NCI-H748 (cell line): ENCODE results near the gene CACNG6.

ENCODE experiments used
- DNase-seq: peaks from one replicate; lab custom pipeline; 2025; ENCODE audit not compliant: unreplicated experiment; lab: John Stamatoyannopoulos, UW

The CACNG6 gene

DNA sequence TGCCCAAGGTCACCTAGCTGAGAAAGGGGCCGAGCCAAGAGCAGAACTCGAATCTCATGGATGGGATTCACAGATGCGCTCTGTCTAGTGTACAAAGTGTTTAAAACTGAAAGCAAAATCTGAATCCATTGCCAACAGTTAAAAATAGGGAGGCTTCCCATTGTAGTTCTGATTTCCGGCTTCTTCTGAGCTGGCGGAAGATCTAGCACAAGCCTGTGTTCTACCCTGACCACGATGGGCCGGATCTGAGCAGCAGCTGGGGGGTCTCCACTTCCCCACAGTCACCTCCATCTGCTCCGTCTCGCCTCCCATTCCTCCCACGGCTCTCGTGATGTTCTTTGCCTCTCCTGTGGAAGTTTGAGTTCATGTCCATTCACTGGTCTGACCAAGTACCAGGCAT, 26.3 kb upstream of the CACNG6 start:
- DNase-seq: no peak

DNA sequence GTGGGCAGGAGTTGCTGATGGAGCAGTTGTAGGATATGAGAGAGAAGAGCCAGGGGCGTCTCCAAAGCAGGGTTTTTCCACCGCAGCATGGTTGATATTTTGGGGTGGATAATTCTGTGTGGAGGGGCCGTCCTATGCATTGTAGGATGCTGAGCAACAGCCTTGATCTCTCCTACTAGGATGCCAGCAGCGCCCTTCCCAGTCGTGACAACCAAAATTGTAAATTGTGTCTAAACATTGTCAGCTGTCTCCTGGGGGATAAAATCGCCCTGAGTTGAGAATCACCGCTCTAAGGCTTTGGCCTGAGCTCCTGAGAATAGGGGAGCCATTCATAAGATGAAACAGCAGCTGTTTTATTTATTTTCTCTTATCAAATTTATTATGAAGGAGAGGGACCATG, 24.5 kb upstream of the CACNG6 start:
- no peak for DNase-seq

DNA sequence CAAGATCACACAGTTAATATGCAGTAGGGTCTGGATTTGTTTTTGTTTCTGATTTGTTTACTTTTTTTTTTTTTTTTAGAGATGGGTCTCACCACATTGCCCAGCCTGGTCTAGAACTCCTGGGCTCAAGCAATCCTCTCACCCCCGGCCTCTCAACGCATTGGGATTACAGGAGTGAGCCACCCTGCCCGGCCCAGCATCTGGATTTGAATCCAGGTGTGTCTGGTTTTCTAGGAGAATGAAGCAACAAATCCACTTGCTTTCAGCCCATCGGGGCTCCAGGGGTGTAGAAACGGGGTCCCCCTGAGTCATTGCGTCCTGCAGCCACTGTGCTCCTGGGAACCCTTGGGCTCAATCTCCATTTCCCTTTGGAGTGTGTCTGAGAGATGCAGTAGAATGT, 22.1 kb upstream of the CACNG6 start:
- DNase-seq: no peak

DNA sequence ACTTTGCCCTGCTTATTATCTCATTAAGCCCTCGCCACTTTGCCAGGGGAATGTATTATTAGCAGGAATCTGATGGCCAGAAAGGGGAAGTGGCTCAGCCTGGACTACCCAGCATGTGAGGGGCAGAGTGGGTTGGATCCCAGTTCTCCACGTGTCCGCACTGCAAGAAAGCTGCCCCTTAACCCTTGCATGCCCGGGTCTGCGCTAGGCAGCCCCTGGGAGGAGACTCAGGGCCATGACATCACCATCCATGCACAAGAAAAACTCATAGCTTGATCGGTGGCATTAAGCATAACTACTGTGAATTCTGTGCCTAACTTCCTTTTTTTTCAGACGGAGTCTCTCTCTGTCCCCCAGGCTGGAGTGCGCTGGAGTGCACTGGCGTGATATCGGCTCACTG, 19.8 kb upstream of the CACNG6 start:
- DNase-seq: no peak

DNA sequence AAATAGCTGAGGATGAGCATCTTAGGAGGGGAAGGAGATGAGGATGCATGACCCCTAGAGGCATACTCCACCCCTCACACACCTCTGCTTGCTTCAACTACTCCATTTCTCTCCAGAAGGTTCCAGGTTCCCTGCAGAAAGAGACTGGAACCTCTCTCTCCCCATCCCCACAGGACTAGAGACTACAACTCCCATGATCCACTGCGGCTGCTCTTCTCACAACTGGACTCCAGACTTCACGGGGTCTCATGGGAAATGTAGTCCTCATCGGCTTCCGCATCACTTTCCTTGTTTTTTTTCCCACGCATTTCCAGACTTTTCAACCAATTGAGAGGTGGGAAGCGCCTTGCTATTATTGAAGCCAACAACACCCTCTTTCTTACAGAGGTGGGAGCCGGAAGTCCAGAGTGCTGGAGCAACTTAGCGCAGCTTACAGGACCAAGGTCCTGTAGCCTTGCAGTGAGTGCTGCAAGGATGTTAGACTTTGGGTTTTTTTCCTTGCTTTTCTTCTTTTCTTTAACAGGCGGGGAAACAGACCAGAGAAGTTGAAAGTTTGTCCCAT, 13.9 kb upstream of the CACNG6 start:
- DNase-seq: peak; percentile 90

DNA sequence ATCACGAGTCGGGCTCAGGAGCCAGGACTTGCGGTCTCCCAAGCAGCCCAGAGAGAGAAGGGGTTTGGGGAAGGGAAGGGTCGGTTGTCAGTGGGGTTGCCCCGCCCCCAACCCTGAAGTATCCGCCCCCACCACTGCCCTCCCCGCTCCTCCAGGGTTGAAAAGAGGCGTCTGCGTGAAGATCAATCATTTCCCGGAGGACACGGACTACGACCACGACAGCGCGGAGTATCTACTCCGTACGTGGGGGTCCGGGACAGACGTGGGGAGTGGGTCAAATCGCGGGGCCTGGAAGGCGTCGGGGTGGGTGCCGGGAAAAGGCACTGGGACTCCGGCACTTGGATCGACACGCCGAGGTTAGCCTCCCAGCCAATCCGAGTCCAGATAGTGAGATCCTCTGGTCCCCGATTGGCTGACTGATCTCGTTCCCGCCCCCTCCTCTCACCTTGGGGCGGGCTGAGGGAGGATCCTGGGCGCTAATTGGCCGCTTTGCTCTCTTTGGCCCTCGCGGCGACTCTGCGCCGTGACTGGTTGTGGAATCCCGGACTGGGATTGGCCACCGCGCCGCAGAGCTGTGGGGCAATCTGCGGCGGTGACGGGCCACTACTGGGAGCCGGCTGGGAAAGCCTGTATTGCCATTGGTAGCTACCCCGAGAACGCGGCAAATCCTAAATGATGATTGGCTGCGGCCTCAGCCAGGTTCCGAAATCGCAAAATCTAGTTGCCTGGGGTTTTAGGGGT, 13.3 kb upstream of the CACNG6 start:
- peak; percentile 69 for DNase-seq

DNA sequence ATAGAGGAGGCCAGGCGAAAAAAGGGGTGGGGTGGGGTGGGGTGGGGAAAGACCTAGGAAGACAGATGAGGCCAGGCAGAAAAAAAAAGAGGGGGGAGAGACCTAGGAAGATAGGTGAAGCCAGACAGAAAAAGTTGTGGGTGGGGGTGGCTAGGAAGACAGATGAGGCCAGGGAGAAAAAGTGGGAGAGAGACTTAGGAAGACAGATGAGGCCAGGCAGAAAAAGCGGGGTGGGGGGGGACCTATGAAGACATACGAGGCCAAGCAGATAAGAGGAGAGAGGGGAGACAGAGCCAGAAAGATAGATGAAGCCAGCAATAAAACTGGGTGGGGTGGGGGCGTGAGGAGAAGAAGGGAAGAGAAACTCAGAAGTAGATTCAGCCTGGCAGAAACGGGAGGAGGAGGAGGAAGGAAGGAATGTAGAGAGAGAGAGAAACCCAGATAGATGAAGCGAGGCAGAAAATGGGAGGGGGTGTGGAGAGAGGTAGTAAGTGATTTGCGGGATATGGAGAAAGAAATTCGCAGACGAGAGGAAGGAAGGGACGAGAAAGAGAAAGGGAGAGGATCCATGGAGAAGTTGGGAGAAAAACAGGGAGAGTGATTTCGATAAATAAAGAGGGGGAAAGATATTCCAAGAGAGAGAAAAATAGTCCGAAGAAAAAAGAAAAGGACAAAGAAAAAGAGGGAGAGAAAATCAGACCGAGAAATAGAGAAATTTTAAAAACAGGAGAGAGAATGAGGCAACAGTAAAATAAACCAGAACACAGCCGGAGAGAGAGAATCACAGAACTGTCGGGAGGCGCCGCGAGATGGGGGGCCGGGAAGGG, 12.2 kb upstream of the CACNG6 start:
- DNase-seq: no peak

DNA sequence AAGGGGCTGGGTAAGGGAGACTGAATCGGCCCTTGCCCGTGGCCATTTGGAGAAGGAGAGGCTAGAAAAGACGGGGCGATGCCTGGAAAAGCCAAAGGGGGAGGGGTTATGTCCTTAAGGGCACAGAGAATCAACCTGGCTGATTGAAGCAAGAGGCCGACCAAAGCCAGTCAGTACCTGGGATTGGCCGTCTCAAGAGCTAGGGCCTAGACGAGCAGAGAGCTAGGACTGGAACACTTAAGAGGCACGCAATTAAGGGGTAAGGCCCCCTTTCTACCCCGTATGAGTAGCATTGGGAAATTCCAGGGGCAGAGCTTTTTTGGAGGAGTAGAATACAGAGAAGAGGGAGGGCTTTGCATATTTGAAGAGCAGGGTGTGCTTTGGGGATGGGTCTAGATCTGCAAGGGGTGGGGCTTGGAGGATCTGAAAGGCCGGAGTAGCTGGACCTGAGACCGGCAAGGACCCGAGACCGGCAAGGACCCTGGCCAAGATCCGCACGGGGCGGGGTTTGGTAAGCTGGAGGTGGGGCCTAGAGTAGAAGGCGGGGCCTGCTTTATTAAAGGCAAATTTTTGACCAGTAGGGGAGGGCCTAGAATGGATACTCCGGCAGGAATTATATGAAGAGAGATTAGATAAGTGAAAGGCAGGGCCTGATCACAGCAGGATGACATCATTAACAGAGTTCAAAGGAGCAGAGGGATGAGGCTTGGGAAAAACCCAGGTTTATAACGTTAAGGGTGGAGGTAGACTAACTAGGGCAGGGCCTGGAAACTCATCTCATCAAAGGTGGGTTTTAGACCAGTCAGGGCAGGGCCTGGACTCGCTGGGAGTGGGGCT, 10.7 kb upstream of the CACNG6 start:
- DNase-seq: no peak

DNA sequence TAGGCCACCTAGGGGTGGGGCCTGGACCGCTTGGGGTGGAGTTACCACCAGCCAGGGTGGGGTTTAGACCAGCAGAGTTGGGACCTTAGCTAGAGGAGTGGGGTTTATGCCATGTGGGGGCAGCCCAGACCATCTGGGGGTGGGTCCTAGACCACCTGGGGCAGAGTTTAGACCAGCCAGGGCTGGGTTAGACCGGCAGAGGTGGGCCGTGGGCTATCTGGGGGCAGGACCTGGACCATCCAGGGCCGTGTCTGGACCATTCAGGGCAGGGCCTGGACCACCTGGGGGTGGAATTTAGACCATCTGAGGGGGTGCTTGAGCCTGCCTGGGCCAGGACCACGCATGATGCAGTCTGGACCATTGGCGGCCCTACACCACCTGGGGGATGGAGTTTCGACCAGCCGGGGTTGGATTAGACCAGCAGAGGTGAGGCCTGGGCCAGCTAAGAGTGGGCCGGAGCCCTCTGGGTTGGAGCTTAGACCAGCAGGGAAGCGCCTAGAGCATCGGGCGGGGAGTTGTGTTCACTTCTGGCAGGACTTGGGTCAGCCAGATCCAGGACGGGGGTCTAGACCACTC, 10.0 kb upstream of the CACNG6 start:
- no peak for DNase-seq

DNA sequence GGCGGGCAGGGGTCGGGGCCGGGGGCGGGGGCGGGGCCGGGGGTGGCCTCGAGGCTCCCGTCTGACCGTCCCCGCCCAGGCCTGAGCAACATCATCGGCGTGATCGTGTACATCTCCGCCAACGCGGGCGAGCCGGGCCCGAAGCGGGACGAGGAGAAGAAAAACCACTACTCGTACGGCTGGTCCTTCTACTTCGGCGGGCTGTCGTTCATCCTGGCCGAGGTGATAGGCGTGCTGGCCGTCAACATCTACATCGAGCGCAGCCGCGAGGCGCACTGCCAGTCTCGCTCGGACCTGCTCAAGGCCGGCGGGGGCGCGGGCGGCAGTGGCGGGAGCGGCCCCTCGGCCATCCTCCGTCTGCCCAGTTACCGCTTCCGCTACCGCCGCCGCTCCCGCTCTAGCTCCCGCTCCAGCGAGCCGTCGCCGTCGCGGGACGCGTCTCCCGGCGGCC, 9.4 kb upstream of the CACNG6 start:
- peak; percentile 48 for DNase-seq

DNA sequence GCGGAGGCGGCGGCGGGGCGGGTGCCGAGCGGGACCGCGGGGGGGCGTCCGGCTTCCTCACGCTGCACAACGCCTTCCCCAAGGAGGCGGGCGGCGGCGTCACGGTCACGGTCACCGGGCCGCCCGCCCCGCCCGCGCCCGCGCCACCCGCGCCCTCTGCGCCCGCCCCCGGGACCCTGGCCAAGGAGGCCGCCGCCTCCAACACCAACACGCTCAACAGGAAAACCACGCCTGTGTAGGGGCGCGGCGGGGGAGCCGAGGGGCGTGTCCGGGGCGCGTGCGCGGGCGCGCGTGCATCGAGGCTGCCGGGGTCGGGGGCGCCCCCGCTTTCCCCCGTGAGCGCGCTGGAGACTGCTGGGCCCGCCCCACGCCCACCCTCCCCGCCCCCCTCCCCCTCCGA, 8.8 kb upstream of the CACNG6 start:
- DNase-seq: peak; percentile 64

DNA sequence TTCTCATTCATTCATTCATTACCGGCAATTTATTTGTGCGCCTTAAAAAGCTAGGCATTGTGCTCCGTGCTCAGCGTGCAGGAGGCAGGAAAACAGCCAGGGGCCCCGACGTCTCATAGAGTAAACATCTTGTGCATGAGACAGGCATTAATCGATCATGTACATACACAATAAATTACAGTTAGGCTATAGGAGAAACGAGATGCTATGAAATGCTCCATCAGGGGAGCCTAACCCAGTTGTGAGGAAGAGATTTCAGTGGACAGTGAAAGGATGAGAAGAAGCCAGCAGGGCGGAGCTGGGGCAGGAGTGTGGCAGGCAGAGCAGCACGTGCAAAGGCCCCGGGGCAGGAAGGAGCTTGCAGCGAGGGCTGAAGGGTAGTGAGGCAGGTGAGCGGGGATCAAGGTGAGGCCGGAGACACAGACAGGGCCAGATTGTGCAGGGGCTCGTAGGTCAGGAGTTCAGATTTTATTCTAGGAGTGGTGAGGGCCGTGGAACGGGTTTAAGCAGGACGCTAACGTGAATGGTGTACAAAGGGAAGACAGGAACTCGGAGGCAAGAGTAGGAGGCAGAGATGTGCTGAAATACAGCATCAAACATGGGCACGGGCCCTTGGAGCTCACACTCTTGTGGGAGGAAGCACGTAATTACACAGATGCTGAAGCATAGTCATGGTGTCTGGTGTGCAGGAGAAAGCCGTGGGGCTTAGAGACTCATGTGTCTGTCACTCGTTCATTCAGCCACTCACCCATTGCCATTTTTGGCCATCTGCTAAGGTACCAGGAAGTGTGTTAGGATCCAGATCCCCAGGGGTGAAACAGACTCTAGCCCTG, 7.8 kb upstream of the CACNG6 start:
- no peak for DNase-seq

DNA sequence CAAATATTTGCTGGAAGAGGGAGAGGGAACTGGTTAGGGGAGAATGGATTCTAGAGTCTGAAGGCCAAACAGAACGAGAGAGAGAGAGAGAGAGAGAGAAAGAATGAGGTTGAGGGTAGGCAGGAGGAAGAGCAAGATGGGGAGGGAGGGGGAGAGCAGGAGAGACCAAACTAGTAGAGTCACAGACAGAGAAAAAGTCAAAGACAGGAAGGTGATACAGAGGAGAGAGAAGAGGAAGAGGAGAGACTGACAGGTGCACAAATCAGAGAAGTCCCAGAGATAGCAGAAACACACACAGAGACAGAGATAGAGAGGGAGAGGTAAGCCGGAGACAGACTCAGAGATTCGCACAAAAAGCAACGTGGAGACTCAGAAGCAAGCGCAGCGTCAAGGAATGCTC, 5.6 kb upstream of the CACNG6 start:
- DNase-seq: no peak

DNA sequence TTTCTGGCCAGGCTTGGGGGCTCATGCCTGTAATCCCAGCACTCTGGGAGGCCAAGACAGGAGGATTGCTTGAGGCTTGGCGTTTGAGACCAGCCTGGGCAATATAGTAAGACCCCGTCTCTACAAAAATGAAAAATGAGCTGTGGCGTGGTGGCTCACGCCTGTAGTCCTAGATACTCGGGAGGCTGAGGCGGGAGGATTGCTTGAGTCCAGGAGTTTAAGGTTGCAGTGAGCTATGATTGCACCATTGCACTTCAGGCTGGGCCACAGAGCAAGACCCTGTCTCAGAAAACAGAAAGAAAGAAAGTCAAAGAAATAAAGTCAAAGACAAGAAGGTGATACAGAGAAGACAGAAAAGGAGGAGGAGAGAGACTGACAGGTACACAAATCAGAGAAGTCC, 2.5 kb upstream of the CACNG6 start:
- DNase-seq: no peak

DNA sequence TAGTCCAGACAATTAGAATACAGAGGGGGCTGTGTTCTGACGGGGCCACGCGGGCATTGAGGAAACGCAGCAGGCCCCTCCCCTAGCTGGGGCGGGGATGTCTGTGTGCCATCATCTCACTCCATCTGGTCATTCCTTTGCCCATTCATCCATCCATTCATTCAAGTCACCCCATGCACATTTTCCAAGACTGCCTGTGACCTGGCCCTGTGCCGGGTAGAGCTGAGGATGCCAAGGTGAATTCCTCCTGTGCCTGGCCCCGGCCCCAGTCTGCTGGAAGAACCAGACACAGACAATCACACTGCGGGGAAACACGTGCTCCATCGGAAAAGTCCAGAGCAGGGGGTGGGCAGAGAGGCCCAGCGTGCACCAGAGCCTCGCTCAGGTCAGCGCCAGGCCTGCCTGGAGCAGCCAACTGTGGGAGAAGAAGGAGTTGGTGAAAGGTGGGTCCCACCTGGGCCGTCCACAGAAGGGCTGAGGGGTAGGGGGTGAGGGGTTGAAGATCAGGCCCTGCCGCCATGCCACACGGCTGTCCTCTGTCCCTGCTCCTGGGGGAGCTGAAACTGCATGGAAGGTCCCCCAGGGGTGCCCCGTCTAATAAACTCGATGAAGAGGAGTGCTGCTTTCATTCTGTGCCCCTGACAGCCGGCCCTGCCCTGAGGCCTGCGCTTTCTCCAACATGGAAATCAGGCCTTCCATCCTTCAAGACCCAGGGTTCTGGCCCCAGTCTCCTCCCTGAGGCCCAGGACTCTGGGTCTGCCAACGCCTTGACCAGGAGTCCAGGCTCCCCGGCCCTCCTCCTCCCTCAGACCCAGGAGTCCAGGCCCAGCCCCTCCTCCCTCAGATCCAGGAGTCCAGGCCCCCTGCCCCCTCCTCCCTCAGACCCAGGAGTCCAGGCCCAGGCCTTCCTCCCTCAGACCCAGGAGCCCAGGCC, 1.6 kb upstream of the CACNG6 start:
- DNase-seq: no peak

DNA sequence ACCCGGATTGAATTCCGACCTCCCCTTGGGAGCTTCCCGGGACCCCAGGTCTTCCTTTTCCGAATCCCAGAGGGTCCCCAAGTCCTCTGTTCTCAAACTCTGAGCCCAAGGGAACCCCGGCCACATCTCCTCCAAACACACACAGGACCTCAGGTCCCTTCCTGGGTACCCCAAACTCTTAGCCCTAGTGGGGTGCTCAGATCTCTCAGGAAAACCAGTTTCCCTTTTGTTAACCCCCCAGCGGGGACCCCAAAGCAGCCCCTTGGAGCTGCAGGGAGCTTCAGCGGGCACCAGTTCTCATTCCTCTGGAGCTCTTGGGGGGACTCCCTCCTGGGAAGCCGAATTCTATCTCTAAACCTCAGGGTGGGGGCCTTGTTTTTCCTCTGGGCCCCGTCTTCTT, 774 bp downstream of the CACNG6 start:
- DNase-seq: no peak

DNA sequence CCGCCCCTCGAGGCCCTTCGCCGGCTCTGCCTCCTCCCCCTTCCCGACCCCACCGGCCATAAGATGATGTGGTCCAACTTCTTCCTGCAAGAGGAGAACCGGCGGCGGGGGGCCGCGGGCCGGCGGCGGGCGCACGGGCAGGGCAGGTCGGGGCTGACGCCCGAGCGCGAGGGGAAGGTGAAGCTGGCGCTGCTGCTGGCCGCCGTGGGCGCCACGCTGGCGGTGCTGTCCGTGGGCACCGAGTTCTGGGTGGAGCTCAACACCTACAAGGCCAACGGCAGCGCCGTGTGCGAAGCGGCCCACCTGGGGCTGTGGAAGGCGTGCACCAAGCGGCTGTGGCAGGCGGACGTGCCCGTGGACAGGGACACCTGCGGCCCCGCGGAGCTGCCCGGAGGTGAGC, 1.4 kb downstream of the CACNG6 start:
- no peak for DNase-seq

DNA sequence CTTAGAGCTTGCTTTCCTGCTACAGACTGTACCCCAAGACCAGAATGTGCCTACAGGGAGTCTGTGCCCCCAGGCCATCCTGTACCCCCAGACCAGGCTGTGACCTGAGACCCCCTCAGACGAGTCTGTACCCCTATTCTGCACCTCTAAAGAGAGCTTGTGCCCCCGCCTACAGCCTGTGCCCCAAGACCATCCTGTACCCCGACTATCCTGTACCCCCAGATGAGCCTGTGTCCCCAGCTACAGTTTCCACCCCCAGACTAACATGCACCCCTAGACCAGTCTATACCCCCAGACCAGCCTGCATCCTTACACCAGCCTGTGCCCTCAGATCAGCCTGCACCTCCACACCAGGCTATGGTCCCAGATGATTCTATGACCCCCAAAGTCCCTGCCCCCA, 2.0 kb downstream of the CACNG6 start:
- no peak for DNase-seq

DNA sequence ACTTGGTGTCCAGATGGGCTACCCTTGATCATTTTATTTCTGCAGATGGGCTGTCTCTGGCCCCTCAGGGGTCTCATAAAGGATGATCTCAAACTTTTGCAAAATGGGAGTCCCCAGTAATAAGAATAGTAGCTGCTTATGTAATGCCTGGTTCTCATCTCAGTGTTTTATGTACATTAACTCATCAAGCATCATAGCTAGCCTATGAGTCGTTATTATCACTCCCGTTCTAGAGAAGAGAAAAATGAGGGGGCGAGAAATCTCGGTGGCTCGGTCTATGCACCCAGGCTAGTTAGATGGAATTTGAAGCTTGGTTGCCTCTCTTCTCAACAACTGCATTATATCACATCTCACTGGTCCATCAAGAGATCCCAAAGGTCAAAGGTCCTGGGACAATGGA, 3.4 kb downstream of the CACNG6 start:
- no peak for DNase-seq
